MCF 10A (cell line): Measurements from ENCODE around the gene ZNF365. TPM values are rescaled to one million over a fixed set of nuclear protein-coding genes. Genes with fewer than 3 reads are reported as not detected.

Source experiments
- Bru-seq: library from RNA; stranded (reverse); fragments of 400-500 nt; gene quantifications from one replicate; lab custom pipeline; 2021; lab: Mats Ljungman, UMichigan
- BruChase-seq, 2 experiments: library from RNA; stranded (reverse); fragments of 400-500 nt; gene quantifications; one replicate each; lab custom pipeline; 2021; lab: Mats Ljungman, UMichigan
- BruUV-seq: library from RNA; stranded (reverse); fragments of 400-500 nt; replicated peaks from 2 replicates; lab custom pipeline; 2021; lab: Mats Ljungman, UMichigan
- CTCF ChIA-PET: fragments of 300-600 bp; sonication (Branson Sonifier 250); formaldehyde crosslinking; extraction: SDS; loops from one replicate; lab custom pipeline; 2021; ENCODE audit warnings: antibody characterized with exemption, inconsistent platforms; lab: Yijun Ruan, JAX
- POLR2A ChIA-PET: fragments of 300-600, 350-650 bp; sonication (Branson Sonifier 250); formaldehyde crosslinking; extraction: SDS; loops from one replicate; lab custom pipeline; 2020; ENCODE audit warnings: antibody characterized with exemption, inconsistent platforms; lab: Yijun Ruan, JAX
- DNase-seq: peaks from one replicate; pipeline ENCODE4 v3.0.0-alpha.2; 2018; ENCODE audit not compliant: unreplicated experiment
- H3K27ac Mint-ChIP-seq: one replicate; pipeline ENCODE4 v1.8.0; 2022; ENCODE audit warnings: mild to moderate bottlenecking, low read depth, mixed read lengths; ENCODE audit not compliant: unreplicated experiment
- H3K27me3 Mint-ChIP-seq: one replicate; pipeline ENCODE4 v1.8.0; 2022; ENCODE audit warnings: mixed read lengths; ENCODE audit not compliant: insufficient read depth, unreplicated experiment
- H3K36me3 Mint-ChIP-seq: one replicate; pipeline ENCODE4 v1.8.0; 2022; ENCODE audit warnings: mild to moderate bottlenecking, moderate library complexity, mixed read lengths; ENCODE audit not compliant: insufficient read depth, unreplicated experiment
- H3K4me1 Mint-ChIP-seq: one replicate; pipeline ENCODE4 v1.8.0; 2022; ENCODE audit warnings: mixed read lengths; ENCODE audit not compliant: insufficient read depth, unreplicated experiment
- H3K4me3 Mint-ChIP-seq: one replicate; pipeline ENCODE4 v1.8.0; 2022; ENCODE audit warnings: mild to moderate bottlenecking, moderate library complexity, mixed read lengths; ENCODE audit not compliant: unreplicated experiment
- H3K9me3 Mint-ChIP-seq: one replicate; pipeline ENCODE4 v1.8.0; 2022; ENCODE audit warnings: mixed read lengths; ENCODE audit not compliant: unreplicated experiment
- CTCF ChIP-seq: fragments of 200-600 bp; IDR thresholded peaks from one replicate; pipeline ENCODE4 v1.8.0; 2022; ENCODE audit warnings: antibody characterized with exemption, mild to moderate bottlenecking; ENCODE audit not compliant: unreplicated experiment
- intact Hi-C: fragments of 100-400 bp; cut with micrococcal nuclease; formaldehyde crosslinking; loops from 2 replicates; pipeline ENCODE4 v1.14.1; 2022
- long read RNA-seq: library from polyadenylated mRNA; stranded (forward); transcript quantifications from one replicate; pipeline ENCODE4 v2.0.0, GENCODE V29; 2022
- total RNA-seq: library from RNA; stranded (reverse); gene quantifications from 2 replicates; pipeline ENCODE4 v1.2.3, GENCODE V29; 2022

Gene ZNF365
- total RNA-seq (1.3 and 2.9 TPM in 2 replicates), Bru-seq, nascent RNA (percentile 47 among the genes with signal in this experiment), BruChase-seq, experiment 1, labeled RNA remaining after a 6-hour chase (percentile 64 among the genes with signal in this experiment), BruChase-seq, experiment 2, labeled RNA remaining after a 2-hour chase (percentile 70 among the genes with signal in this experiment)
- long read RNA-seq, full-length matches to known transcripts, result 5 of 8 reads
- long read RNA-seq, partial matches to known transcripts, result 1 of 8 reads
- long read RNA-seq, other reads (novel, unspliced or antisense), result 2 of 8 reads

GRCh38 chr10:62373995-62374861 is at the start of gene ZNF365:
ZNF365 (plus strand) TSS chr10:62374369; CDS start chr10:62376194, 1,825 bp downstream.
- no TSS peak for BruUV-seq

GRCh38 chr10:62326176-62326575 is 48.0 kb upstream of the ZNF365 start:
- Mint-ChIP-seq H3K27ac (no peak overlapping the region), H3K36me3 (no peaks in the 10 kb centered on the region), H3K4me3 (no peak overlapping the region)

More at GRCh38 chr10:62373995-62374861, at the start of gene ZNF365:
- H3K9me3 Mint-ChIP-seq, result no peaks in the 10 kb centered on the region
- ChIA-PET POLR2A (no interaction called here), CTCF (interaction anchor here (0.7 kb wide), 1 partner anchor 129 kb away, joined by 3 read pairs; no protein-coding TSS in a partner anchor)
- intact Hi-C loops, result no loop called here
- no peak for TF ChIP-seq CTCF
- H3K36me3 Mint-ChIP-seq, result peaks cover 2% of the 10 kb centered on the region
- H3K27ac Mint-ChIP-seq, result no peak within 1 kb of the TSS
- H3K27me3 Mint-ChIP-seq, result no peaks in the 10 kb centered on the region
- peak; percentile 18 for DNase-seq
- H3K4me1 Mint-ChIP-seq, result peaks cover 5% of the 10 kb centered on the region
- H3K4me3 Mint-ChIP-seq, result peak within 1 kb of the TSS; percentile 68

GRCh38 chr10:62327885-62328284 is 46.3 kb upstream of the ZNF365 start:
- Mint-ChIP-seq H3K27me3 (no peaks in the 10 kb centered on the region), H3K4me1 (no peaks in the 10 kb centered on the region), H3K4me3 (no peak overlapping the region), H3K36me3 (no peaks in the 10 kb centered on the region), H3K9me3 (peaks cover under 1% of the 10 kb centered on the region), H3K27ac (no peak overlapping the region)
- POLR2A ChIA-PET, result no interaction called here
- TF ChIP-seq CTCF, result no peak
- intact Hi-C loops, result no loop called here
- BruUV-seq, result no TSS peak
- DNase-seq, result no peak
- CTCF ChIA-PET, result no interaction called here

More at GRCh38 chr10:62326176-62326575, 48.0 kb upstream of the ZNF365 start:
- no peak for TF ChIP-seq CTCF
- DNase-seq, result no peak
- Mint-ChIP-seq H3K9me3 (peaks cover 9% of the 10 kb centered on the region), H3K4me1 (no peaks in the 10 kb centered on the region), H3K27me3 (no peaks in the 10 kb centered on the region)
- CTCF ChIA-PET, result no interaction called here
- BruUV-seq, result no TSS peak
- POLR2A ChIA-PET, result interaction anchor here (1.0 kb wide), 1 partner anchor 61 kb away, joined by 4 read pairs; no protein-coding TSS in a partner anchor
- intact Hi-C loops, result no loop called here

GRCh38 chr10:62330213-62330612 is 44.0 kb upstream of the ZNF365 start:
- no peak for TF ChIP-seq CTCF
- no TSS peak for BruUV-seq
- Mint-ChIP-seq H3K36me3 (no peaks in the 10 kb centered on the region), H3K27me3 (no peaks in the 10 kb centered on the region), H3K9me3 (no peaks in the 10 kb centered on the region), H3K27ac (no peak overlapping the region), H3K4me1 (peaks cover 3% of the 10 kb centered on the region), H3K4me3 (no peak overlapping the region)
- intact Hi-C loops, result no loop called here
- CTCF ChIA-PET, result no interaction called here
- POLR2A ChIA-PET, result no interaction called here
- no peak for DNase-seq
